Cardiac septum (tissue), 1 donor: Measurements from ENCODE around the gene GTF2I. TPM values are rescaled to one million over a fixed set of nuclear protein-coding genes. Genes with fewer than 3 reads are reported as not detected.
A peak's percentile ranks its signal among the peaks of the same experiment; 100 is the strongest.
"Not testable (repeated sequence)": the region's sequence is repeated elsewhere in the genome, so short reads cannot be mapped to it uniquely, and the experiment has no call there.

Experiments used
- DNase-seq: peaks from one replicate; pipeline ENCODE4 v3.0.0-alpha.2; 2020; ENCODE audit warnings: low spot score
- intact Hi-C: fragments of 100-400 bp; cut with DNase I; formaldehyde crosslinking; loops from one replicate; pipeline ENCODE4 v1.14.0; 2022
- long read RNA-seq: library from polyadenylated mRNA; unstranded; transcript quantifications from one replicate; pipeline ENCODE4 v2.0.0, GENCODE V29; 2021
- total RNA-seq: library from RNA; stranded (reverse); fragmentation: NEBNext Ultra II Directional; extraction: Animal tissue kit (Norgen Biotek cat#: 25700); gene quantifications from one replicate; pipeline ENCODE4 v1.2.1, GENCODE V29; 2021
- donor health status: DM: no; HTN: no; CAD: no.

GTF2I gene
- 134 TPM for total RNA-seq
- long read RNA-seq, full-length matches to known transcripts, result 16 of 140 reads
- long read RNA-seq, partial matches to known transcripts, result 106 of 140 reads
- long read RNA-seq, other reads (novel, unspliced or antisense), result 18 of 140 reads

GRCh38 chr7:74657692-74658177, at the start of gene GTF2I:
TSS of gene GTF2I (plus strand) at chr7:74657718. CDS start at chr7:74689129, 31,411 bp downstream.
- peak; percentile 84 for DNase-seq
- intact Hi-C loops, result no loop called here

GRCh38 chr7:74612015-74612829, 45.3 kb upstream of the GTF2I start:
- intact Hi-C loops, result no loop called here
- DNase-seq, result no peak

GRCh38 chr7:74615933-74616780, 41.4 kb upstream of the GTF2I start:
- DNase-seq, result no peak
- intact Hi-C loops, result no loop called here

- intact Hi-C loops, result no loop called here
- no peak for DNase-seq
Observed at GRCh38 chr7:74617180-74617744, 40.3 kb upstream of the GTF2I start.

GRCh38 chr7:74619235-74619860, 38.2 kb upstream of the GTF2I start:
- DNase-seq, result no peak
- intact Hi-C loops, result no loop called here

- intact Hi-C loops, result no loop called here
- no peak for DNase-seq
Observed at GRCh38 chr7:74622228-74622749, 35.2 kb upstream of the GTF2I start.

- no peak for DNase-seq
- intact Hi-C loops, result no loop called here
Observed at GRCh38 chr7:74623135-74623534, 34.4 kb upstream of the GTF2I start.

GRCh38 chr7:74625446-74625845, 32.1 kb upstream of the GTF2I start:
- intact Hi-C loops, result no loop called here
- no peak for DNase-seq

- no peak for DNase-seq
- intact Hi-C loops, result no loop called here
Observed at GRCh38 chr7:74627661-74628411, 29.7 kb upstream of the GTF2I start.

GRCh38 chr7:74632505-74632904, 25.0 kb upstream of the GTF2I start:
- intact Hi-C loops, result no loop called here

GRCh38 chr7:74633451-74633921, 24.0 kb upstream of the GTF2I start:
- intact Hi-C loops, result no loop called here
- DNase-seq, result no peak

More at GRCh38 chr7:74632505-74632904, 25.0 kb upstream of the GTF2I start:
- DNase-seq, result no peak

GRCh38 chr7:74637745-74638144, 19.8 kb upstream of the GTF2I start:
- intact Hi-C loops, result no loop called here

GRCh38 chr7:74650055-74650454, 7.5 kb upstream of the GTF2I start:
- peak; percentile 87 for DNase-seq
- intact Hi-C loops, result not testable (repeated sequence)

More at GRCh38 chr7:74637745-74638144, 19.8 kb upstream of the GTF2I start:
- DNase-seq, result no peak

GRCh38 chr7:74650493-74651132, 6.9 kb upstream of the GTF2I start:
- intact Hi-C loops, DNase-seq: not testable (repeated sequence)

- DNase-seq, intact Hi-C loops: not testable (repeated sequence)
Observed at GRCh38 chr7:74651133-74651504, 6.4 kb upstream of the GTF2I start.

- intact Hi-C loops, result no loop called here
- no peak for DNase-seq
Observed at GRCh38 chr7:74653686-74654181, 3.8 kb upstream of the GTF2I start.

GRCh38 chr7:74654811-74655210, 2.7 kb upstream of the GTF2I start:
- no peak for DNase-seq
- intact Hi-C loops, result no loop called here

- intact Hi-C loops, result no loop called here
- DNase-seq, result no peak
Observed at GRCh38 chr7:74655324-74655723, 2.2 kb upstream of the GTF2I start.
